C4-2B (cell line): Measurements from ENCODE around the gene SLC39A3.

ENCODE experiments used
- H3K27ac ChIP-seq: fragments of 450-650 bp; 2 replicates; pipeline ENCODE4 v1.5.1; 2017
- ZFX ChIP-seq: fragments of 450-650 bp; IDR thresholded peaks from 2 replicates; pipeline ENCODE4 v1.6.1; 2017
- TF ChIP-seq, protein P1 (sequence below): fragments of 450-650 bp; conservative IDR thresholded peaks from 2 replicates; pipeline ENCODE4 v1.5.1; 2017; ENCODE audit warnings: mild to moderate bottlenecking

Gene SLC39A3

DNA sequence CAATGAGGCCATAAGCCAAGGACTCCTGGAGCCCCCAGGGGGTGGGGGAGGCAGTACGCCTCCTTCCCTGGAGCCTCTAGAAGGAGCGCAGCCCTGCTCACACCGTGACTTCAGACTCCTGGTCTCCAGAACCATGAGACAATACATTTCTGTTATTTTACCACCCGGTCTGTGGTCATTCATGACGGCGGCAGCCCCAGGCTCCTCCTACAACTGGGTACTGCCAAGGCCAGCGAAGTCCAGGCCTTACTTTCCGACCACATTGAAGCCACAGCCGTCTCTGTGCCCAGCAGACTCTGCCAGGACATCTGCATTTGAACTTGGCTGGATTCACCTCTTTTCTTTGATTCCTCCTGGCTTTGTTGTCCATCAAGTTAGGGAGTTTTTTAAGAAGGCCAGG is 47.9 kb downstream of the SLC39A3 start:
- TF ChIP-seq ZFX = no peak
- TF ChIP-seq, protein P1, sequence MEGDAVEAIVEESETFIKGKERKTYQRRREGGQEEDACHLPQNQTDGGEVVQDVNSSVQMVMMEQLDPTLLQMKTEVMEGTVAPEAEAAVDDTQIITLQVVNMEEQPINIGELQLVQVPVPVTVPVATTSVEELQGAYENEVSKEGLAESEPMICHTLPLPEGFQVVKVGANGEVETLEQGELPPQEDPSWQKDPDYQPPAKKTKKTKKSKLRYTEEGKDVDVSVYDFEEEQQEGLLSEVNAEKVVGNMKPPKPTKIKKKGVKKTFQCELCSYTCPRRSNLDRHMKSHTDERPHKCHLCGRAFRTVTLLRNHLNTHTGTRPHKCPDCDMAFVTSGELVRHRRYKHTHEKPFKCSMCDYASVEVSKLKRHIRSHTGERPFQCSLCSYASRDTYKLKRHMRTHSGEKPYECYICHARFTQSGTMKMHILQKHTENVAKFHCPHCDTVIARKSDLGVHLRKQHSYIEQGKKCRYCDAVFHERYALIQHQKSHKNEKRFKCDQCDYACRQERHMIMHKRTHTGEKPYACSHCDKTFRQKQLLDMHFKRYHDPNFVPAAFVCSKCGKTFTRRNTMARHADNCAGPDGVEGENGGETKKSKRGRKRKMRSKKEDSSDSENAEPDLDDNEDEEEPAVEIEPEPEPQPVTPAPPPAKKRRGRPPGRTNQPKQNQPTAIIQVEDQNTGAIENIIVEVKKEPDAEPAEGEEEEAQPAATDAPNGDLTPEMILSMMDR = no peak
- H3K27ac ChIP-seq = no peak overlapping the region

DNA sequence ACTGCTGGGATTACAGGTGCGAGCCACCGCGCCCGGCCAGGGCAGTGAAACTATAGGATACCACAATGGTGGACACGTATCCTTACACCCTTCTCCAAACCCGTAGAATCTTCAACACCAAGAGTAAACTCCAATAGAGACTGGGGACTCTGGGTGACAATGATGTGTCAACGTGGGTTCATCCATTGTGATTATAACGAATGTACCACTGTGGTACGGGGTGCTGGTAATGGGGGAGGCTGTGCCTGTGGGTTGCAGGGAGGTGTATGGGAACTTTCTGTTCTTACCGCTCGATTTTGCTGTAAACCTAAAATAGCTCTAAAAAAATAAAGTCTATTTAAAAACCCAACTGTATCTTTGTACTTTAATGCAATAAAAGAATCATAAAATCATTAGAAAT is 49.0 kb downstream of the SLC39A3 start:
- no peak overlapping the region for H3K27ac ChIP-seq
- TF ChIP-seq, protein P1 = no peak
- no peak for TF ChIP-seq ZFX

DNA sequence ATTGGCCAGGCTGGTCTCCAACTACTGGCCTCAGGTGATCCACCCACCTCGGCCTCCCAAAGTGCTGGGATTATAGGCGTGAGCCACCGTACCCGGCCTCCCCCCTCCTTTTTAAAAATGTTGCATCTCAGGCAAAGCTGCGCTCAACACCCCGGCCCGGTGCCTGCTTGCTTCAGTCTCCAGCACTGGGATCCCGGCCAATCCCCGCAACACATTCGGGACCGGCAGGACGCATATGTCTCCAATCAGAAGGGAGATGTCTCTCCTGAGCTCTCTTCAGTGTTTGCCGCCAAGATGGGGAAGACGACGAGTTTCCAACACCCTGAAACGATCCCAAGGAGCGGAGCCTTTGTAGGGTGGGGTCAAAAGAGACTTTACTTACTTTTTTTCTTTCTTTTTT is 53.5 kb downstream of the SLC39A3 start:
- no peak for TF ChIP-seq ZFX
- TF ChIP-seq, protein P1 = no peak
- H3K27ac ChIP-seq = no peak overlapping the region

DNA sequence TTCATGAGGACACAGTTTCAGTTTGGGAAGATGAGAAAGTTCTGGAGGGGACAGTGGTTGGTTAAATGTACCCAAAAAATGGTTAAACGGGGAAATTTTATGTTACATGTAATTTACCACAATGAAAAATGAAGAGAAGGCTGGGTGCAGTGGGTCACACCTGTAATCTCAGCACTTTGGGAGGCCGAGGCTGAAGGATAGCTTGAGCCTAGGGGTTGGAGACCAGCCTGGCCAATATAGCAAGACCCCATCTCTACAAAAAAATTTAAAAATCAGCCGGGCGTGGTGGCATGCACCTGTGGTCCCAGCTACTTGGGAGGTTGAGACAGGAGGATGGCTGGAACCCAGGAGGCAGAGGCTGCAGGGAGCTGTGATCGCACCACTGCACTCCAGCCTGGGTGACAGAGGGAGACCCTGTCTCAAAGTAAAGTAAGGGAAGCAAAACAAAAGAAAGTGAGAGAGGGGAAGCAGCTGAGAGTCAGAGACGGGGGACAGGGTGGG is 54.6 kb downstream of the SLC39A3 start:
- no peak for TF ChIP-seq ZFX
- TF ChIP-seq, protein P1 = no peak
- H3K27ac ChIP-seq = no peak overlapping the region

DNA sequence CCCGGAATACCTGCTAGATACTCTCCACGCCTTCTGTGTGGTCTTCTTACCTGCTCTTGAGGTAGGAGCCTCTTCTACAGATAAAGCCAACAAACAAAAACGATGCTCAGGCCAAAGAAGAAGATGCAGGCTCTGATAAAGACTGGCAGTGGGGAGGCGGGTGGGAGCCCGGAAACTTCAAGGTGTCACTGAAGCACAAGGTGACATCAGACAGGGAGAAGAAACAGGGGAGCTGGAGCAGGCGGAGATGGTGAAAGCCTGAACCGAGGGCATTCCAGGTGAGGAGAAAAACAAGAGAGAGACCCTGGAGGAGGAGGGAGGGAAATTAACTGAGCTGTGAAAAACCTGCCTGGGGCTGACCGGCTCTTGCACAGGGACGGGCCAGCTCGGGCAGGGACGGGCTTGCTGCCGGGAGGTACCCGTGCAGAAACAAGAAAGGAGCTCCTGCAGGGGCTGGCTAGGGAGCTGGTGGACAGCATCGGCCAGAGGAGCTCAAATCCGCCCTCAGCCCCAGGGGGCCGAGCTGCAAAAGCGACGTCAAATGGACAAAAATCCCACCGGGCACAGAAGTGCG is 56.3 kb downstream of the SLC39A3 start:
- TF ChIP-seq ZFX = no peak
- TF ChIP-seq, protein P1 = no peak
- H3K27ac ChIP-seq = no peak overlapping the region
